HCT116 (cell line): ENCODE measurements around the gene TM6SF1. TPM values are rescaled to one million over a fixed set of nuclear protein-coding genes. Genes with fewer than 3 reads are reported as not detected.

Source experiments
- ATAC-seq: fragments of 200-7000 bp; cut with Tn5 transposase; 2 replicates; pipeline ENCODE4 v1.9.1; 2020; ENCODE audit warnings: mild to moderate bottlenecking, moderate library complexity
- BruUV-seq: library from RNA; stranded (reverse); fragments of 400-500 nt; replicated peaks from 2 replicates; lab custom pipeline; 2021; lab: Mats Ljungman, UMichigan
- CTCF ChIA-PET: fragments of 300-600 bp; sonication (Branson Sonifier 250); formaldehyde crosslinking; loops from one replicate; lab custom pipeline; 2021; ENCODE audit warnings: antibody characterized with exemption; lab: Charles Lee
- POLR2A ChIA-PET: fragments of 300-600, 350-600 bp; sonication (Branson Sonifier 250); formaldehyde crosslinking; loops from one replicate; lab custom pipeline; 2021; ENCODE audit warnings: antibody characterized with exemption; lab: Charles Lee
- RAD21 ChIA-PET, 2 experiments: fragments of 300-600 bp; sonication (Branson Sonifier 250); formaldehyde crosslinking; loops; one replicate each; lab custom pipeline; 2023; ENCODE audit warnings: low total read pairs in 2 of 2; ENCODE audit not compliant: uncharacterized antibody in 2 of 2, unreplicated experiment in 2 of 2, low non-redundant PET in 1 of 2; lab: Charles Lee
- DNase-seq: peaks from one replicate; pipeline ENCODE4 v3.0.0-alpha.2; 2010; ENCODE audit warnings: low read depth, low spot score
- H2AFZ ChIP-seq: fragments of 200-600 bp; shearing (Covaris generic), sonication (generic); 2 replicates; pipeline ENCODE4 v1.6.1; 2017; ENCODE audit warnings: low read depth, mixed run types, mixed read lengths, antibody characterized with exemption, low read length; ENCODE audit not compliant: poor library complexity, severe bottlenecking
- H3K27ac ChIP-seq: 2 replicates; pipeline ENCODE4 v1.5.1; 2012; ENCODE audit warnings: low read depth, low read length
- H3K27me3 ChIP-seq: fragments of 200-600 bp; sonication (generic); 2 replicates; pipeline ENCODE4 v1.6.1; 2016; ENCODE audit warnings: mixed run types, low read length, mixed read lengths; ENCODE audit not compliant: insufficient read depth
- H3K36me3 ChIP-seq, 2 experiments: fragments of 200-500 bp in 1 of 2; fragments of 200-600 bp in 1 of 2; sonication (Bioruptor generic) in 1 of 2; sonication (generic) in 1 of 2; 2 replicates each; pipeline versions ENCODE4 v1.5.1 to v1.6.1; 2014 to 2016; ENCODE audit warnings: low read length in 2 of 2, inconsistent platforms in 1 of 2, mixed read lengths in 1 of 2, mixed run types in 1 of 2; ENCODE audit not compliant: insufficient read depth in 2 of 2, control insufficient read depth in 1 of 2
- H3K4me1 ChIP-seq, 2 experiments: fragments of 200-600 bp in 1 of 2; sonication (generic) in 1 of 2; 2 replicates each; pipeline versions ENCODE4 v1.5.1 to v1.6.1; 2012 to 2017; ENCODE audit warnings: low read length in 2 of 2, inconsistent platforms in 1 of 2, mild to moderate bottlenecking in 1 of 2, mixed read lengths in 1 of 2, mixed run types in 1 of 2, moderate library complexity in 1 of 2; ENCODE audit not compliant: insufficient read depth in 2 of 2, control insufficient read depth in 1 of 2
- H3K4me2 ChIP-seq: fragments of 200-600 bp; sonication (generic); 2 replicates; pipeline ENCODE4 v1.6.1; 2017; ENCODE audit warnings: mixed run types, low read length, mixed read lengths
- H3K4me3 ChIP-seq, 2 experiments: fragments of 200-600 bp in 1 of 2; sonication (generic) in 1 of 2; replicated peaks in 1 of 2; 2 replicates each; pipeline ENCODE4 v1.5.1; 2011 to 2016; ENCODE audit warnings: low read length in 2 of 2, control low read depth in 1 of 2, low read depth in 1 of 2, mild to moderate bottlenecking in 1 of 2, mixed read lengths in 1 of 2, mixed run types in 1 of 2
- H3K79me2 ChIP-seq: fragments of 200-600 bp; sonication (generic); 2 replicates; pipeline ENCODE4 v1.6.1; 2017; ENCODE audit warnings: mild to moderate bottlenecking, mixed run types, low read length, moderate library complexity, mixed read lengths; ENCODE audit not compliant: insufficient read depth
- H3K9ac ChIP-seq: fragments of 200-600 bp; sonication (generic); 2 replicates; pipeline ENCODE4 v1.6.1; 2016; ENCODE audit warnings: low read length, mixed read lengths
- H3K9me2 ChIP-seq: fragments of 200-600 bp; sonication (generic), shearing (Covaris generic); 2 replicates; pipeline ENCODE4 v1.6.1; 2017; ENCODE audit warnings: mixed run types, mild to moderate bottlenecking, moderate library complexity; ENCODE audit not compliant: insufficient read depth
- H3K9me3 ChIP-seq, 2 experiments: fragments of 200-500 bp in 1 of 2; fragments of 200-600 bp in 1 of 2; sonication (Bioruptor generic) in 1 of 2; sonication (generic) in 1 of 2; 2 replicates each; pipeline ENCODE4 v1.6.1; 2014 to 2017; ENCODE audit warnings: low read length in 2 of 2, mixed read lengths in 2 of 2, inconsistent platforms in 1 of 2, low read depth in 1 of 2, mild to moderate bottlenecking in 1 of 2, mixed run types in 1 of 2, moderate library complexity in 1 of 2; ENCODE audit not compliant: control insufficient read depth in 1 of 2, insufficient read depth in 1 of 2
- H4K20me1 ChIP-seq: fragments of 200-600 bp; sonication (generic), shearing (Covaris generic); 2 replicates; pipeline ENCODE4 v1.6.1; 2017; ENCODE audit warnings: mixed run types, mild to moderate bottlenecking, moderate library complexity; ENCODE audit not compliant: insufficient read depth
- ELF1 ChIP-seq: IDR thresholded peaks from 2 replicates; pipeline ENCODE4 v1.6.1; 2012; ENCODE audit warnings: low read depth, borderline replicate concordance
- POLR2A ChIP-seq: IDR thresholded peaks from 2 replicates; pipeline ENCODE4 v1.7.0; 2011; ENCODE audit warnings: borderline replicate concordance; ENCODE audit not compliant: insufficient read depth, insufficient read length; ENCODE audit errors: extremely low read depth
- intact Hi-C: fragments of 100-400 bp; cut with micrococcal nuclease; formaldehyde crosslinking; loops from 2 replicates; pipeline ENCODE4 v1.10.0; 2022
- total RNA-seq: library from RNA; stranded (reverse); gene quantifications from one replicate; pipeline ENCODE4 v1.2.1, GENCODE V29; 2021; ENCODE audit not compliant: unreplicated experiment
- TF ChIP-seq, protein P1 (sequence below): IDR thresholded peaks from 2 replicates; pipeline ENCODE4 v1.6.1; 2011; ENCODE audit warnings: mild to moderate bottlenecking, low read length, moderate library complexity; ENCODE audit not compliant: insufficient replicate concordance; ENCODE audit errors: extremely low read depth
- TF ChIP-seq, protein P2 (sequence below), 3 experiments: fragments of 200-600 bp in 1 of 3; sonication (generic) in 1 of 3; IDR thresholded peaks in 2 of 3; conservative IDR thresholded peaks in 1 of 3; 2 replicates each; pipeline ENCODE4 v1.5.1; 2012 to 2017; ENCODE audit warnings: low read depth in 2 of 3, low read length in 2 of 3, antibody characterized with exemption in 1 of 3, borderline replicate concordance in 1 of 3, control low read depth in 1 of 3, mild to moderate bottlenecking in 1 of 3, mixed read lengths in 1 of 3, mixed run types in 1 of 3, moderate library complexity in 1 of 3; ENCODE audit not compliant: insufficient read depth in 1 of 3

TM6SF1 gene
- total RNA-seq, 1 experiment from 2014 or later: not detected

DNA sequence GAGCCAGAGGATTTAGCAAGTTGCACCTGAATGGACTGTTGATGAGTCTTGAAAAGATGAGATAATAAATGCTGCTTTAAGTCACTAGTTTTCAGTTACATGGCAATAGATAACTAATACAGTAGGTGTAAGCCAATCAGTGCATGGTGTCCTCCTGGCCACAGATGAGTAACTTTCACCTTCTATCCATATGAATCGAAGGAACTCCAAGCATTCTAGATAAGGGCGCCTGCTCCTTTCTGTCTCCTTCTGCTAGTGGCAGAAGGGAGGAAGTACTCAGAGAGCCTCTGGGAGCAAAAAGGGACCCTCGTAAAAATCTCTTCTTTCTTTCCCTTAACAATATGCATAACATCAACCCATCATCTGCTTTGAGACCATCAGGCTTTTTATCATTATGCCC is 37.3 kb downstream of the TM6SF1 start:
- no peaks in the 10 kb centered on the region for H3K9me2 ChIP-seq
- DNase-seq (no peak), ATAC-seq (no peak)
- no TSS peak for BruUV-seq
- no peak overlapping the region for H3K9ac ChIP-seq
- no peaks in the 10 kb centered on the region for H4K20me1 ChIP-seq
- H3K27me3 ChIP-seq: peaks cover 8% of the 10 kb centered on the region; the same call in 1 of the 2 replicates
- ChIA-PET RAD21 (no interaction called here), CTCF (no interaction called here), POLR2A (no interaction called here)
- no peaks in the 10 kb centered on the region for H3K4me1 ChIP-seq
- no peaks in the 10 kb centered on the region for H3K36me3 ChIP-seq
- intact Hi-C loops: no loop called here
- H3K4me3 ChIP-seq: no peak overlapping the region
- H2AFZ ChIP-seq: no peak overlapping the region
- no peak for TF ChIP-seq POLR2A
- TF ChIP-seq, protein P1, sequence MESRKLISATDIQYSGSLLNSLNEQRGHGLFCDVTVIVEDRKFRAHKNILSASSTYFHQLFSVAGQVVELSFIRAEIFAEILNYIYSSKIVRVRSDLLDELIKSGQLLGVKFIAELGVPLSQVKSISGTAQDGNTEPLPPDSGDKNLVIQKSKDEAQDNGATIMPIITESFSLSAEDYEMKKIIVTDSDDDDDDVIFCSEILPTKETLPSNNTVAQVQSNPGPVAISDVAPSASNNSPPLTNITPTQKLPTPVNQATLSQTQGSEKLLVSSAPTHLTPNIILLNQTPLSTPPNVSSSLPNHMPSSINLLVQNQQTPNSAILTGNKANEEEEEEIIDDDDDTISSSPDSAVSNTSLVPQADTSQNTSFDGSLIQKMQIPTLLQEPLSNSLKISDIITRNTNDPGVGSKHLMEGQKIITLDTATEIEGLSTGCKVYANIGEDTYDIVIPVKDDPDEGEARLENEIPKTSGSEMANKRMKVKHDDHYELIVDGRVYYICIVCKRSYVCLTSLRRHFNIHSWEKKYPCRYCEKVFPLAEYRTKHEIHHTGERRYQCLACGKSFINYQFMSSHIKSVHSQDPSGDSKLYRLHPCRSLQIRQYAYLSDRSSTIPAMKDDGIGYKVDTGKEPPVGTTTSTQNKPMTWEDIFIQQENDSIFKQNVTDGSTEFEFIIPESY: no peak
- TF ChIP-seq, protein P2, sequence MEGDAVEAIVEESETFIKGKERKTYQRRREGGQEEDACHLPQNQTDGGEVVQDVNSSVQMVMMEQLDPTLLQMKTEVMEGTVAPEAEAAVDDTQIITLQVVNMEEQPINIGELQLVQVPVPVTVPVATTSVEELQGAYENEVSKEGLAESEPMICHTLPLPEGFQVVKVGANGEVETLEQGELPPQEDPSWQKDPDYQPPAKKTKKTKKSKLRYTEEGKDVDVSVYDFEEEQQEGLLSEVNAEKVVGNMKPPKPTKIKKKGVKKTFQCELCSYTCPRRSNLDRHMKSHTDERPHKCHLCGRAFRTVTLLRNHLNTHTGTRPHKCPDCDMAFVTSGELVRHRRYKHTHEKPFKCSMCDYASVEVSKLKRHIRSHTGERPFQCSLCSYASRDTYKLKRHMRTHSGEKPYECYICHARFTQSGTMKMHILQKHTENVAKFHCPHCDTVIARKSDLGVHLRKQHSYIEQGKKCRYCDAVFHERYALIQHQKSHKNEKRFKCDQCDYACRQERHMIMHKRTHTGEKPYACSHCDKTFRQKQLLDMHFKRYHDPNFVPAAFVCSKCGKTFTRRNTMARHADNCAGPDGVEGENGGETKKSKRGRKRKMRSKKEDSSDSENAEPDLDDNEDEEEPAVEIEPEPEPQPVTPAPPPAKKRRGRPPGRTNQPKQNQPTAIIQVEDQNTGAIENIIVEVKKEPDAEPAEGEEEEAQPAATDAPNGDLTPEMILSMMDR (IDR thresholded peaks at IDR 0.05 in 2 of 3, conservative IDR thresholded peaks at IDR 0.05 in 1 of 3; ENCODE audit: borderline replicate concordance in 1 of 3, insufficient read depth in 1 of 3, low read depth in 2 of 3, low read length in 2 of 3): no peak
- no peak for TF ChIP-seq ELF1
- TF ChIP-seq, all 23 proteins: peak for 0
- Histone ChIP-seq H3K9me3 (no peaks in the 10 kb centered on the region), H3K79me2 (no peaks in the 10 kb centered on the region), H3K27ac (no peak overlapping the region), H3K4me2 (no peak overlapping the region)
